ENCODE results near the gene PEAK1. TPM values are rescaled to one million over a fixed set of nuclear protein-coding genes. Genes with fewer than 3 reads are reported as not detected.

The PEAK1 gene
- total and polyA plus RNA-seq, 4 donors = 8.6 to 147 (median 40.2) TPM

DNA sequence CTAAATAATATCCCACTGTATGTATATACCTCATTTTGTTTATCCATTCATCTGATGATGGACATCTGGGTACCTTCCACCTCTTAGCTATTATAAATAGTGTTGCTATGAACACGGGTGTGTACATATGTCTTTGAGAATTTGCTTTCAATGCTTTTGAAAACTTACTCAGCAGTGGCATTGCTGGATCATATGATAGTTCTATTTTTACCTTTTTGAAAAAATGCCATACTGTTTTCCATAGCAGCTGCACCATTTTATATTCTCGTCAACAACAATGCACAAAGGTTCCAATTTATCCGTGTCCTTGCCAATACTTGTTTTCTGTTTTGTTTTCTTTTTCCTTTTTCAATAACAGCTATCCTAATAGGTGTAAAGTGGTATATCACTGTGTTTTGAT is 77.1 kb downstream of the PEAK1 start:
- Histone ChIP-seq H3K36me3 (ENCODE audit: control insufficient read depth in 4 of 4, insufficient read depth in 4 of 4, low read length in 4 of 4) (peaks cover 0 to 4% (median 0%) of the 10 kb centered on the region in 4 donors), H3K27ac (ENCODE audit: low read depth in 1 of 2, low read length in 1 of 2) (no peak overlapping the region), H3K27me3 (ENCODE audit: control insufficient read depth in 3 of 3, insufficient read depth in 3 of 3, low read length in 2 of 3) (no peaks in the 10 kb centered on the region), H3K4me3 (no peak overlapping the region), H3K9me3 (ENCODE audit: control insufficient read depth in 4 of 4, insufficient read depth in 3 of 4, low read length in 3 of 4) (peaks cover 0 to 3% (median under 1%) of the 10 kb centered on the region in 4 donors), H3K9ac (ENCODE audit: insufficient read depth in 1 of 2, low read length in 2 of 2) (no peak overlapping the region), H3K4me1 (ENCODE audit: control insufficient read depth in 5 of 5, insufficient read depth in 5 of 5, low read length in 5 of 5) (peaks cover 0 to 18% (median 6%) of the 10 kb centered on the region in 5 donors)
- TF ChIP-seq, protein P1, sequence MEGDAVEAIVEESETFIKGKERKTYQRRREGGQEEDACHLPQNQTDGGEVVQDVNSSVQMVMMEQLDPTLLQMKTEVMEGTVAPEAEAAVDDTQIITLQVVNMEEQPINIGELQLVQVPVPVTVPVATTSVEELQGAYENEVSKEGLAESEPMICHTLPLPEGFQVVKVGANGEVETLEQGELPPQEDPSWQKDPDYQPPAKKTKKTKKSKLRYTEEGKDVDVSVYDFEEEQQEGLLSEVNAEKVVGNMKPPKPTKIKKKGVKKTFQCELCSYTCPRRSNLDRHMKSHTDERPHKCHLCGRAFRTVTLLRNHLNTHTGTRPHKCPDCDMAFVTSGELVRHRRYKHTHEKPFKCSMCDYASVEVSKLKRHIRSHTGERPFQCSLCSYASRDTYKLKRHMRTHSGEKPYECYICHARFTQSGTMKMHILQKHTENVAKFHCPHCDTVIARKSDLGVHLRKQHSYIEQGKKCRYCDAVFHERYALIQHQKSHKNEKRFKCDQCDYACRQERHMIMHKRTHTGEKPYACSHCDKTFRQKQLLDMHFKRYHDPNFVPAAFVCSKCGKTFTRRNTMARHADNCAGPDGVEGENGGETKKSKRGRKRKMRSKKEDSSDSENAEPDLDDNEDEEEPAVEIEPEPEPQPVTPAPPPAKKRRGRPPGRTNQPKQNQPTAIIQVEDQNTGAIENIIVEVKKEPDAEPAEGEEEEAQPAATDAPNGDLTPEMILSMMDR (IDR thresholded peaks at IDR 0.05; ENCODE audit: control extremely low read depth, extremely low read depth) = no peak
- DNase-seq (no peak), ATAC-seq (ENCODE audit: insufficient read depth, low FRiP score) (no peak)
- 78 to 86% methylated on average over 3 of the region's 3 CpGs for WGBS, 2 donors

- ATAC-seq (ENCODE audit: insufficient read depth, low FRiP score) (no peak), DNase-seq (no peak)
- TF ChIP-seq, protein P1 (IDR thresholded peaks at IDR 0.05; ENCODE audit: control extremely low read depth, extremely low read depth) = no peak
- H3K9me3 ChIP-seq (ENCODE audit: control insufficient read depth in 4 of 4, insufficient read depth in 3 of 4, low read length in 3 of 4) = peaks cover 0 to 3% (median under 1%) of the 10 kb centered on the region in 4 donors
- H3K36me3 ChIP-seq (ENCODE audit: control insufficient read depth in 4 of 4, insufficient read depth in 4 of 4, low read length in 4 of 4) = peaks cover 0 to 4% (median 1%) of the 10 kb centered on the region in 4 donors
- WGBS, 2 donors = 96 to 98% methylated on average over 3 of the region's 3 CpGs
- no peak overlapping the region for H3K9ac ChIP-seq (ENCODE audit: insufficient read depth in 1 of 2, low read length in 2 of 2)
- H3K4me3 ChIP-seq = no peak overlapping the region
- no peaks in the 10 kb centered on the region for H3K27me3 ChIP-seq (ENCODE audit: control insufficient read depth in 3 of 3, insufficient read depth in 3 of 3, low read length in 2 of 3)
- peaks cover 0 to 15% (median 6%) of the 10 kb centered on the region in 5 donors for H3K4me1 ChIP-seq (ENCODE audit: control insufficient read depth in 5 of 5, insufficient read depth in 5 of 5, low read length in 5 of 5)
- no peak overlapping the region for H3K27ac ChIP-seq (ENCODE audit: low read depth in 1 of 2, low read length in 1 of 2)
These were observed 79.7 kb downstream of the PEAK1 start for GRCh38 chr15:77340245-77340644.

DNA sequence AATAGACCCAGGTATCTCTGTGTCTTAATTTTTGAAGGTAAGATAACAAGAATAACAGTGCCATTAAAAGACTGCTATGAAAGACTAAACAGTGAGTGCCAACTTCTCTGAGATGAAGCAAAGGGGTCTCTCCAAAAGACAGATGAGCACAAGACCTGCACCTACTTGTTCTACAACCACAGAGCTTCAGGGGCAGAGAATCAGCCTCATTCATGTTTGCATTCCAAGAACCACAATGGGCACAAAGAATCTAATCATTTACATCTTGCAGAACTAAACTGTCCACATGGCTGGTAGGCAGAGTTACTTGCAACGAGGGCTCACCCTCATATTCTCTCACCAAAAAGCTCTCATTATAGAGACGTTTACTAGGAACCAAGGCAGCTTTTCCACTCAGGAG is 83.9 kb downstream of the PEAK1 start:
- ATAC-seq (ENCODE audit: insufficient read depth, low FRiP score) (no peak), DNase-seq (no peak)
- TF ChIP-seq, protein P1 (IDR thresholded peaks at IDR 0.05; ENCODE audit: control extremely low read depth, extremely low read depth) = no peak
- no peak overlapping the region for H3K27ac ChIP-seq (ENCODE audit: low read depth in 1 of 2, low read length in 1 of 2)
- H3K9me3 ChIP-seq (ENCODE audit: control insufficient read depth in 4 of 4, insufficient read depth in 3 of 4, low read length in 3 of 4) = no peaks in the 10 kb centered on the region
- peaks cover 0 to 4% (median 0%) of the 10 kb centered on the region in 4 donors for H3K36me3 ChIP-seq (ENCODE audit: control insufficient read depth in 4 of 4, insufficient read depth in 4 of 4, low read length in 4 of 4)
- H3K4me3 ChIP-seq = no peak overlapping the region
- no peak overlapping the region for H3K9ac ChIP-seq (ENCODE audit: insufficient read depth in 1 of 2, low read length in 2 of 2)
- no peaks in the 10 kb centered on the region for H3K27me3 ChIP-seq (ENCODE audit: control insufficient read depth in 3 of 3, insufficient read depth in 3 of 3, low read length in 2 of 3)
- peaks cover 0 to 14% (median 10%) of the 10 kb centered on the region in 5 donors for H3K4me1 ChIP-seq (ENCODE audit: control insufficient read depth in 5 of 5, insufficient read depth in 5 of 5, low read length in 5 of 5)
- WGBS, 2 donors = 91 to 92% methylated on average over 2 of the region's 2 CpGs

- TF ChIP-seq, protein P1 (IDR thresholded peaks at IDR 0.05; ENCODE audit: control extremely low read depth, extremely low read depth) = no peak
- H3K4me1 ChIP-seq (ENCODE audit: control insufficient read depth in 5 of 5, insufficient read depth in 5 of 5, low read length in 5 of 5) = peaks cover 0 to 14% (median 10%) of the 10 kb centered on the region in 5 donors
- no peaks in the 10 kb centered on the region for H3K9me3 ChIP-seq (ENCODE audit: control insufficient read depth in 4 of 4, insufficient read depth in 3 of 4, low read length in 3 of 4)
- no peaks in the 10 kb centered on the region for H3K27me3 ChIP-seq (ENCODE audit: control insufficient read depth in 3 of 3, insufficient read depth in 3 of 3, low read length in 2 of 3)
- WGBS, 2 donors = 65 to 67% methylated on average over 4 of the region's 4 CpGs
- DNase-seq (peak in 1 of 3 donors; percentile 39), ATAC-seq (ENCODE audit: insufficient read depth, low FRiP score) (no peak)
- H3K9ac ChIP-seq (ENCODE audit: insufficient read depth in 1 of 2, low read length in 2 of 2) = peak overlapping the region in 1 of 2 donors; percentile 5
- H3K4me3 ChIP-seq = no peak overlapping the region
- H3K36me3 ChIP-seq (ENCODE audit: control insufficient read depth in 4 of 4, insufficient read depth in 4 of 4, low read length in 4 of 4) = peaks cover 0 to 4% (median 0%) of the 10 kb centered on the region in 4 donors
- H3K27ac ChIP-seq (ENCODE audit: low read depth in 1 of 2, low read length in 1 of 2) = no peak overlapping the region
These were observed 84.6 kb downstream of the PEAK1 start for GRCh38 chr15:77335298-77335697.

Data from lung (tissue), 12 donors.